IMR-90 (cell line): ENCODE measurements around the gene LSM14A. TPM values are rescaled to one million over a fixed set of nuclear protein-coding genes. Genes with fewer than 3 reads are reported as not detected.
A peak's percentile ranks its signal among the peaks of the same experiment; 100 is the strongest.

Experiments used
- ATAC-seq: fragments of 200-7000 bp; cut with Tn5 transposase; 2 replicates; pipeline ENCODE4 v1.9.1; 2020; ENCODE audit warnings: low read depth, mild to moderate bottlenecking, moderate library complexity
- BruUV-seq: library from RNA; stranded (reverse); fragments of 400-500 nt; replicated peaks from 2 replicates; lab custom pipeline; 2021; lab: Mats Ljungman, UMichigan
- CTCF ChIA-PET: fragments of 300-600 bp; formaldehyde crosslinking; extraction: SDS; loops from one replicate; lab custom pipeline; 2021; ENCODE audit warnings: antibody characterized with exemption; lab: Yijun Ruan, JAX
- POLR2A ChIA-PET: fragments of 300-600 bp; sonication (Branson Sonifier 250); formaldehyde crosslinking; loops from one replicate; lab custom pipeline; 2022; ENCODE audit warnings: antibody characterized with exemption; ENCODE audit not compliant: unreplicated experiment; lab: Charles Lee
- DNase-seq: peaks from one replicate; pipeline ENCODE4 v3.0.0; 2013
- H2AFZ ChIP-seq: replicated peaks from 2 replicates; pipeline ENCODE3; 2013; ENCODE audit warnings: low read length, mild to moderate bottlenecking; ENCODE audit not compliant: poor library complexity
- H2AK5ac ChIP-seq: 2 replicates; pipeline ENCODE4 v1.6.1; 2013; ENCODE audit warnings: low read depth, low read length, inconsistent platforms
- H2AK9ac ChIP-seq: replicated peaks from 2 replicates; pipeline ENCODE3; 2013; ENCODE audit warnings: mild to moderate bottlenecking, low read depth, low read length, moderate library complexity; ENCODE audit not compliant: poor library complexity
- H2BK120ac ChIP-seq: 2 replicates; pipeline ENCODE4 v1.6.1; 2013; ENCODE audit warnings: low read depth, low read length, inconsistent platforms
- H2BK15ac ChIP-seq: 3 replicates; pipeline ENCODE4 v1.6.1; 2013; ENCODE audit warnings: low read depth, low read length, inconsistent platforms
- H2BK20ac ChIP-seq: 2 replicates; pipeline ENCODE4 v1.6.1; 2013; ENCODE audit warnings: low read depth, mild to moderate bottlenecking, inconsistent platforms, low read length, moderate library complexity
- H2BK5ac ChIP-seq: 2 replicates; pipeline ENCODE4 v1.6.1; 2013; ENCODE audit warnings: mild to moderate bottlenecking, low read depth, low read length, inconsistent platforms; ENCODE audit not compliant: poor library complexity, severe bottlenecking
- H3K14ac ChIP-seq: replicated peaks from 2 replicates; pipeline ENCODE4 v1.6.1; 2013; ENCODE audit warnings: low read depth, low read length, inconsistent platforms
- H3K18ac ChIP-seq: 2 replicates; pipeline ENCODE4 v1.6.1; 2013; ENCODE audit warnings: low read depth, low read length, control low read depth
- H3K23ac ChIP-seq: 2 replicates; pipeline ENCODE4 v1.6.1; 2013; ENCODE audit warnings: low read depth, low read length, inconsistent platforms
- H3K27ac ChIP-seq: 2 replicates; pipeline ENCODE4 v1.5.1; 2013; ENCODE audit warnings: mild to moderate bottlenecking, control low read depth, low read length; ENCODE audit not compliant: insufficient read depth
- H3K27me3 ChIP-seq: 2 replicates; pipeline ENCODE4 v1.6.1; 2013; ENCODE audit warnings: low read length; ENCODE audit not compliant: control insufficient read depth, insufficient read depth
- H3K36me3 ChIP-seq: 2 replicates; pipeline ENCODE4 v1.6.1; 2013; ENCODE audit warnings: low read length, mixed read lengths; ENCODE audit not compliant: control insufficient read depth, insufficient read depth
- H3K4ac ChIP-seq: 2 replicates; pipeline ENCODE4 v1.6.1; 2013; ENCODE audit warnings: low read depth, low read length, inconsistent platforms
- H3K4me1 ChIP-seq: 2 replicates; pipeline ENCODE4 v1.6.1; 2013; ENCODE audit warnings: low read length, mixed read lengths; ENCODE audit not compliant: control insufficient read depth, insufficient read depth
- H3K4me2 ChIP-seq: 2 replicates; pipeline ENCODE4 v1.6.1; 2013; ENCODE audit warnings: low read depth, mild to moderate bottlenecking, control low read depth, low read length, moderate library complexity
- H3K4me3 ChIP-seq: 2 replicates; pipeline ENCODE4 v1.5.1; 2013; ENCODE audit warnings: low read depth, mild to moderate bottlenecking, control low read depth, low read length, moderate library complexity; ENCODE audit not compliant: insufficient read depth
- H3K56ac ChIP-seq: 2 replicates; pipeline ENCODE4 v1.6.1; 2013; ENCODE audit warnings: low read length, inconsistent platforms; ENCODE audit not compliant: insufficient read depth; ENCODE audit errors: extremely low read depth
- H3K79me1 ChIP-seq, 2 experiments: 2 replicates each; pipeline ENCODE4 v1.6.1; 2013; ENCODE audit warnings: low read length in 2 of 2, inconsistent platforms in 1 of 2, low read depth in 1 of 2
- H3K9ac ChIP-seq: 2 replicates; pipeline ENCODE4 v1.6.1; 2013; ENCODE audit warnings: low read depth, low read length, control low read depth
- H3K9me1 ChIP-seq: 2 replicates; pipeline ENCODE4 v1.6.1; 2013; ENCODE audit warnings: low read length, inconsistent platforms; ENCODE audit not compliant: insufficient read depth
- H3K9me3 ChIP-seq: 2 replicates; pipeline ENCODE4 v1.6.1; 2013; ENCODE audit warnings: low read length; ENCODE audit not compliant: control insufficient read depth, insufficient read depth
- H4K20me1 ChIP-seq: 2 replicates; pipeline ENCODE4 v1.6.1; 2013; ENCODE audit warnings: low read length, inconsistent platforms; ENCODE audit not compliant: insufficient read depth
- H4K5ac ChIP-seq: 2 replicates; pipeline ENCODE4 v1.6.1; 2013; ENCODE audit warnings: mild to moderate bottlenecking, low read depth, low read length, control low read depth
- H4K8ac ChIP-seq, 2 experiments: 2 replicates each; pipeline ENCODE4 v1.6.1; 2013; ENCODE audit warnings: low read depth in 2 of 2, low read length in 2 of 2, control low read depth in 1 of 2, inconsistent platforms in 1 of 2
- H4K91ac ChIP-seq: 2 replicates; pipeline ENCODE4 v1.6.1; 2013; ENCODE audit warnings: low read depth, low read length, inconsistent platforms; ENCODE audit not compliant: insufficient read depth
- BHLHE40 ChIP-seq: fragments of 150-350 bp; IDR thresholded peaks from 2 replicates; pipeline ENCODE4 v1.6.1; 2016; ENCODE audit warnings: mild to moderate bottlenecking, low read depth, low read length
- CEBPB ChIP-seq: IDR thresholded peaks from 2 replicates; pipeline ENCODE4 v1.6.1; 2012; ENCODE audit warnings: low read depth, low read length, improper control_type of control experiment
- FOS ChIP-seq: fragments of 150-350 bp; IDR thresholded peaks from 2 replicates; pipeline ENCODE4 v1.6.1; 2016; ENCODE audit warnings: low read depth, low read length
- MAFK ChIP-seq: IDR thresholded peaks from 2 replicates; pipeline ENCODE4 v1.6.1; 2012; ENCODE audit warnings: low read depth, low read length, improper control_type of control experiment
- MXI1 ChIP-seq: IDR thresholded peaks from 2 replicates; pipeline ENCODE4 v1.6.1; 2012; ENCODE audit warnings: low read depth, mild to moderate bottlenecking, low read length, moderate library complexity, borderline replicate concordance
- RCOR1 ChIP-seq: IDR thresholded peaks from 2 replicates; pipeline ENCODE4 v1.6.1; 2012; ENCODE audit warnings: mild to moderate bottlenecking, low read length, improper control_type of control experiment; ENCODE audit not compliant: insufficient replicate concordance
- WGBS, 2 experiments: methylation state at CpG; one replicate each; pipeline versions ENCODE4 v1.1.5 to v1.1.7; 2013; ENCODE audit warnings: missing lambda C conversion rate in 2 of 2; ENCODE audit not compliant: insufficient read length in 1 of 2; ENCODE audit errors: extremely low coverage in 2 of 2; 5-methylcytosine and 5-hydroxymethylcytosine counted together
- dilution Hi-C: fragments of 300-500 bp; cut with HindIII; formaldehyde crosslinking; loops from one replicate; pipeline ENCODE4 v1.14.3; 2018; ENCODE audit warnings: low sequenced_read_pairs; ENCODE audit not compliant: unreplicated experiment
- in situ Hi-C: fragments of 300-500 bp; cut with MboI; formaldehyde crosslinking; loops from 3 replicates; pipeline ENCODE4 v1.14.3; 2019; ENCODE audit warnings: low sequenced_read_pairs, inconsistent platforms, mixed read lengths
- intact Hi-C: fragments of 100-400 bp; cut with micrococcal nuclease; formaldehyde crosslinking; loops from 2 replicates; pipeline ENCODE4 v1.10.0; 2022
- polyA plus RNA-seq, 3 experiments: library from polyadenylated mRNA; depleted of rRNA; stranded (reverse); fragments of >200 nt; gene quantifications; 2 replicates each; pipeline ENCODE4 v1.2.3, GENCODE V29; 2012; ENCODE audit warnings: low replicate concordance in 1 of 3
- total RNA-seq: library from RNA; depleted of rRNA; stranded (reverse); fragments of >200 nt; gene quantifications from 2 replicates; pipeline ENCODE4 v1.2.3, GENCODE V29; 2012

Gene LSM14A
- total and polyA plus RNA-seq, 2 of the 4 experiments (the other 2 are of a cell fraction), result 44.3 to 54.8 TPM

DNA sequence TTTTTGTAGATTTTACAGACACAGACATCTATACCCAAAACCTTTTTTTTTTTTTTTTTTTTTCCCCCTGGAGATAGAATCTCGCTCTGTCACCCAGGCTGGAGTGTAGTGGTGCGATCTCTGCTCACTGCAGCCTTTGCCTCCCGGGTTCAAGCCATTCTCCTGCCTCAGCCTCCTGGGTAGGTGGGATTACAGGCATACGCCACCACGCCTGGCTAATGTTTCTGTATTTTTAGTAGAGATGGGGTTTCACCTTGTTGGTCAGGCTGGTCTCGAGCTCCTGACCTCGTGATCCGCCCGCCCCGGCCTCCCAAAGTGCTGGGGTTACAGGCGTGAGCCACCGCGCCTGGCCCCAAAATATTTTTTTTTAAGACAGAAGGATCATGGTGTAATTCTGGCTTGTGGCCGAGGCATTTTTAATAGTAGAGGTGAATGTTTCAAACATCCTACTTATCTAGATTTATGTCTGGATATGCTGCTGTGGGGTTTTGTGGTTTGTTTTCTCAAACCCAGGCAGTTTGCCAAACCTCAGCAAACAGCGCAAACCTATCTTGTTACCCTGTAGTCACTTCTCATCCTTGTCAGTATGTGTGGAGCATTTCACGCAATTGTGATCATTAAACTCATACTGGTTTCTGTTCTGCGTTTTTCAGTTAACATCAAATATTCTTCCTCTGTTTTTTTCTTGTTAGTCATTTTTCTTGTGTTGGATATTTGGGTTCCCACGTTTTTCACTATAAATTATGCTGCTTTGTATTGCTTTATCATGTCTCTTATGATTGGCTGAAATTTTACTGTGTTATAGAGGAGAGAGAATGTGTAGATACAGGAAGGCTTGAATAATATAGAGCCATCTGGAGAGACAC is 45.9 kb downstream of the LSM14A start:
- no peak overlapping the region for H3K56ac ChIP-seq
- peak; percentile 88 for ATAC-seq
- in situ Hi-C loops (no loop called here), intact Hi-C loops (no loop called here), dilution Hi-C loops (no loop called here)
- H3K4me3 ChIP-seq, result no peak overlapping the region
- no peak overlapping the region for H2BK15ac ChIP-seq
- no peak overlapping the region for H4K8ac ChIP-seq
- CTCF ChIA-PET, result interaction anchor here (0.6 to 1.2 kb wide), 2 partner anchors 14 to 128 kb away, joined by 3 to 7 read pairs; no protein-coding TSS in a partner anchor
- no peak overlapping the region for H2BK120ac ChIP-seq
- H3K18ac ChIP-seq, result 0 out of 2 replicates have a peak overlapping the region, but pooled peaks have one; percentile 10
- no peak overlapping the region for H4K91ac ChIP-seq
- 89% methylated on average over 6 of the region's 18 CpGs; no CpG with 5 or more reads in 1 of the 2 experiments for WGBS, 2 experiments
- H3K9ac ChIP-seq, result no peak overlapping the region
- peaks cover 19 to 64% of the 10 kb centered on the region in 2 experiments for H3K79me1 ChIP-seq
- DNase-seq, result peak; percentile 98
- no peak overlapping the region for H2BK5ac ChIP-seq
- H2AK5ac ChIP-seq, result no peak overlapping the region
- no peak overlapping the region for H3K4ac ChIP-seq
- H4K20me1 ChIP-seq, result peaks cover 56% of the 10 kb centered on the region
- H3K27ac ChIP-seq, result no peak overlapping the region; the same call in 1 of the 2 replicates
- H3K23ac ChIP-seq, result no peak overlapping the region
- H2BK20ac ChIP-seq, result no peak overlapping the region
- no peaks in the 10 kb centered on the region for H3K27me3 ChIP-seq
- H2AFZ ChIP-seq, result no peak overlapping the region
- POLR2A ChIA-PET, result interaction anchor here (0.5 kb wide), 1 partner anchor 29 kb away, joined by 19 read pairs; no protein-coding TSS in a partner anchor
- H3K9me3 ChIP-seq, result no peaks in the 10 kb centered on the region
- H3K14ac ChIP-seq, result no peak overlapping the region
- TF ChIP-seq MXI1 (no peak), CEBPB (peak; percentile 27; the same call in 1 of the 2 replicates), RCOR1 (peak; percentile 33), BHLHE40 (peak; percentile 61; the same call in 1 of the 2 replicates), FOS (0 out of 2 replicates have a peak, but pooled peaks have one; percentile 5), MAFK (peak; percentile 30; the same call in 1 of the 2 replicates)
- no TSS peak for BruUV-seq
- no peak overlapping the region for H2AK9ac ChIP-seq
- H3K4me1 ChIP-seq, result peaks cover 5% of the 10 kb centered on the region
- peak overlapping the region; percentile 36; the same call in 1 of the 2 replicates for H3K4me2 ChIP-seq
- H3K36me3 ChIP-seq, result peaks cover 37% of the 10 kb centered on the region
- H3K9me1 ChIP-seq, result peaks cover 5% of the 10 kb centered on the region
- no peak overlapping the region for H4K5ac ChIP-seq
